Activated gamma-delta T cell (primary cell): Measurements from ENCODE around the gene SLC12A1.

Source experiments
- DNase-seq: peaks from one replicate; lab custom pipeline; 2025; lab: John Stamatoyannopoulos, UW

The SLC12A1 gene

DNA sequence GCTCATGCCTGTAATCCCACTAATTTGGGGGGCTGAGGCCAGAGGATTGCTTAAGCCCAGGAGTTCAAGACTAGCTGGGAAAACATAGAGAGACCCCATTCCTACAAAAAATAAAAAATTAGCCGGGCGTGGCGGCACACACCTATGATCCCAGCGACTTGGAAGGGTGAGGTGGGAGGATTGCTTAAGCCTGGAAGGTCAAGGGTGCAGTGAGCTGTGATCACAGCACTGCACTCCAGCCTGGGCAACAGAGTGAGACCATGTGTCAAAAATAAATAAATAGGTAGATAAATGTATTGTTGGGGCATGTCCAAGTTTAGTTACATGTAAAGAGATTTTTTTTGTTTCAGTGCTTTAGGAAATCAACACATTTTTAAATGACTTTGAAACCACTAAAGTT lies 36.4 kb downstream of the SLC12A1 start:
- no peak for DNase-seq

DNA sequence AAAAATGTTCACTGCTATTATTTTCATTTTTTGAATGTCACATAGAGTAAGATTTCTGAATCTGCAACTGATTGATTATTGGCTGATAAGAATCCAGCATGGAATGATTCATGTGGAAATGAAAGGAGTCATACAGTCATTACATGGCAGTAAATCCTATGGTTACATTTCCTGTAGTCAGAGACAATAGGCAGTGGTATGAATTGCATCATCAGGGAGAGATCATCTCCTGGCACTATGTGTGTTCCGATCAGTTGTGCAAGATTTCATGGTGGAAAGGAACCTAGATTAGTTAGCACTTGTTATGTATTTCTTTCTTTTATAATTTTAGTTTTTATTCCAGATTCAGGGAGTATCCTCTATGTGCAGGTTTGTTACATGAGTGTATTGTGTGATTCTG lies 38.8 kb downstream of the SLC12A1 start:
- no peak for DNase-seq

DNA sequence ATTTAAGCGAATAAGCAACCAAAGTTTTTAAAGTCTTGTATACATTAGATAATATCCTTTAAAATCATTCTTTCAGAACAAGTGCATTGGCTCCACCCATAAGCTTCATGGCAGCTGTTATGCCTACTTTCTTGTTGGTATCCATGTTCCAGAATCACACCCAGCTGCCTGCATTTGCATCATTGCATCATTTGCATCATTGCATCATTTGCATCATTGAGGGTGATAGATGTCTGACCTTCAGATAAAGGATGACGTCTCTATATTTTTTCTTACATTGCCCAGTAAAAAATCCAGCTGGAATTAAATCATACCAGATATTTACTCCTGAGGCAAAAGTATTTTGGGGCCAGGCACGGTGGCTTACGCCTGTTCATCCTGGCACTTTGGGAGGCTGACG lies 42.3 kb downstream of the SLC12A1 start:
- DNase-seq, result no peak

DNA sequence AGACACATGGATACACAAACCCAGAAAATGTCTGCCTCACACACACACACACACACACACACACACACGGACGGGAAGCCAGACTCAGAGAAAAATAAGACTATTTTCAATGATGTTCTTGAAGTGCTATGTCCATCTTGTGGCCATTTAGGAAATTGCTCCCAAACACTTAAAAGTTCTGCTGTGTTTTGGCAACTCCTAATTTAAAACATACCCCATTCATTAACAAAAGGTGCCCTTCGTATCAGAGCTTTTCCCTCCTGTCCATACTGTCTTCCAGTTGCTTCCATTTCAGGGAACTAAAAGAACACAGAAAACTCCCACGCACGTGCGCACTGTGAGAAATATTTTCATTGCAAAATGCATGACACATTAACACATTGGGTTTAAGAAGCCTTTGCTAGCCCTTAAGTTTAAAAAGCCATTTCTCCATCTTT lies 44.6 kb downstream of the SLC12A1 start:
- DNase-seq, result no peak

DNA sequence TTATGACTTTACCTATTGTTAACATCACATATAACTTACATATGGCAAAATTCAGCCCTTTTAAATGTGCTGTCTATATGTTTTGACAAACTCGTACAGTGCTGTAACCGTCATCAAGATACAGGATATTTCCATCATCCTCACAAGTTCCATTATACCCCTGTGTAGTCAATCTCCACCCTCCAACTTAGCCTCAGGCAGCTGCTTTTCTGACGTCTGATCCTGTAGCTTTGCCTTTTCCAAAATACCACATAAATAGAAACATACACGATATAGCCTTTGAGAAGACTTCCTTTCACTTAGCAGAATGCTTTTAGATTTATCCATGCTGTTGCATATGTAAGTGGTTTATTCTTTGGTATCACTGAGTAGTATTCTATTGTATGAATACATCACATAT lies 47.1 kb downstream of the SLC12A1 start:
- no peak for DNase-seq

DNA sequence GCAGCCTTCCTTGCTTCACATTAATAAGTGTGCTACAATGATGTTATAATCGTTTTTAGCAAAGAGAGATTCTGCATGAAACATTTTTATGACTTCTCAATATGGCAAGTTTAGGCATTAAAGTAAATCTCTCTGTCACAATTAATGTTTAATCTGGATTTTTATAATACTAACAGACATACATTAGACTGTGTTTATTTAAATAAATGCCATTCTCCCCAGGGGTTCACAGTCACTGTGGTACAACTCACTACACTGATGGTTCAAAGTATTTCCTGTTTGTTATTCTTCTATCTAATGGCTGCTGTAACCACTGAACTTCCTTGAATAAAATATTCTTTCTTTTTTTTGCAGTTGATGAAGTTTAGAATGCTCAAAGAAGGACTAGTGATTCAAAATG lies 59.0 kb downstream of the SLC12A1 start:
- DNase-seq, result no peak

DNA sequence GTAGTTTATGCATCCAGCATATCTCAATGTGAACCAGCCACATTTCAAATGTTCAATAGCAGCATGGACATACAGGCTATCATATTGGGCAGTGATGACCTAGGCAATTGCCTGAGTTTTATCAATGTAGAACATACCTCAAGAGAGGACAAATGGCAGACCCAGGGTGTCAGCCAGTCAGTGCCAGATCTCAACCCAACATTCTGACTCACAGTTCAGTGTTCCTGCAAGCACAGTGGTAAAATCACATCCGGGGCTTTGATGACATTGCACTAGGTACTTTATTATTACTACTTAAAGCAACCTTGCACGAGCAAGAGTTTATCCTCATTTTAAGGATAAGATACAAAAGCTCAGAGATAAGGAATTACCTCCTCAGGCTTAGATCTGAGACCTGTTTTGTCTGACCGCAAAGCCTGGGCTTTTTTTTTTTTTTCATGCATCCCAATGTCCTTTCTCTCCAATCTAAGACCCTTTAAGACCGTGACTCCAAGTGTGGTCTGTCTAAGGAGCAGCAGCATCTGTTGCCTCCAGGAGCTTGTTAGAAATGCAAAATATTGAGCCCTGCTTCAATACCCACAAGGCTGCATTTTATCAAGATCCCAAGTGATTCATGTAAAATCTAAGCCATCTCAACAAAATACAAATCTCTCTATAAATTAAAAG lies 60.1 kb downstream of the SLC12A1 start:
- no peak for DNase-seq

DNA sequence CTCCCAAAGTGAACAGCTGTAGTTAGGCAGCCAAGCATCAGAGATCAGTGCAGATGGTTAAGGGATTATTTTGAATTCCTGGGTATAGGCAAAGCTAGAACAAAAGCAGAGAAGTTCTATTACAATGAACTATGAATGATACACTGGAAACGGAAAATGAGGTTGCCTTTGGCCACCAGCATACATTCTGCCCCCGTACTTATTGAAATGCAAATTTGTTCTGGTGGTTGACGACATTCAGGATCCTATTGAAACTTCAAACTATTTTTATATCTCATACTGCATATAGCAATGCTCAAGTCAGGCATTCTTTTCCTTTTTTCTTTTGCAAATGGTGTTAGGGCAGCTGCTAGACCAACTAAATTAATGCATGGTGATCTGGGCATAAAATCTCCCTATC lies 61.7 kb downstream of the SLC12A1 start:
- DNase-seq, result no peak

DNA sequence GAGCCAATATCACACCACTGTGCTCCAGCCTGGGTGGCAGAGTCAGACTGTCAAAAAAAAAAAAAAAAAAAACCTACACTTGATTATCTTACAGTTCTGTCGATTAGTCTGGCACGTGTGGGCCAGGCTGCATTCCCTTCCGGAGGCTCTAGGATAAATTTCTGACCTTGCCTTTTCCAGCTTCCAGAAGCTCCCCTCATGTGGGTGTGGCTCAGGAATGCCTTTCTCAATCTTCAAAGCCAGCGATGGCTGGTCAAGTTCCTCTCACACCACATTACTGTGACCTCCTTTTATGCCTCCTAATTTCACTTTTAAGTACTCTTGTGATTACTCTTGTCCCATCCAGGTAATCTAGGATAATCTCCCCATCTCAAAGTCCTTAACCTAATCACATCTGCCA lies 66.9 kb downstream of the SLC12A1 start:
- no peak for DNase-seq

DNA sequence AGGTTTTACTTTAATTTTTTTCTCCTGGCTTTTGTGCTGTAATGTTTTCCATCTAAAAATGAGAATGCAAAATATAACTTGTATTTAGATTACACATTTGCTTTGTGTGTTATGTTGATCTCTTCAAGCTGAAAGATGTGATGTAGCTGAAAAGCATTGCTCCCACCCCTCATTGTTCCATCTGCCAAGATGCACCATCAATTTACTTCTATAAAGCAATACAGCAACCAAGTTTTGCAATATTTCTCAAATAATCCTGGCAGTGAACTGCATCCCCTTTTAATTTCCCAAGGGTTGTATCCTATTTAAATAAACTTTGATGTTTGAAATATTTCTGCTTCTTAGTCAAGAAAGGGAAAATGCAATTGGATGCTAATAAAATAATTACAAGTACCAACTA lies 72.6 kb downstream of the SLC12A1 start:
- DNase-seq, result no peak

DNA sequence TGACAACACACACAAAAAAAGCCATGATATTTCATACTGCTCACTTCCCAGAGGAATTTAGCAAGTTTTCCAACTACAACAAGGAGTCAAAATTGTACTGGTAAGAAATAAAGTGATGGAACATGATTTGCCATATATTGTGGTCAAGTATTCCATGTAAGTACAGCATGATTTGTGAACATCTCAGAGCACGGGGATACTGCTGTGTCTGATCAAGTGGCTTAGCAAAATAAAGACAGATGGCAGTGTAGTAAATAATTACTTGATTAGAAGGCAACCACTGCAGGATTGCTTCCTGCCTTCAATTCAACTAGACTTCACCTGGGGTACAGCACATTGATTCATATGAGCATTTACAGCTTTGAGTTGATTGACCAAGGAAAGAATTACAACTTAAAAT lies 73.5 kb downstream of the SLC12A1 start:
- no peak for DNase-seq

DNA sequence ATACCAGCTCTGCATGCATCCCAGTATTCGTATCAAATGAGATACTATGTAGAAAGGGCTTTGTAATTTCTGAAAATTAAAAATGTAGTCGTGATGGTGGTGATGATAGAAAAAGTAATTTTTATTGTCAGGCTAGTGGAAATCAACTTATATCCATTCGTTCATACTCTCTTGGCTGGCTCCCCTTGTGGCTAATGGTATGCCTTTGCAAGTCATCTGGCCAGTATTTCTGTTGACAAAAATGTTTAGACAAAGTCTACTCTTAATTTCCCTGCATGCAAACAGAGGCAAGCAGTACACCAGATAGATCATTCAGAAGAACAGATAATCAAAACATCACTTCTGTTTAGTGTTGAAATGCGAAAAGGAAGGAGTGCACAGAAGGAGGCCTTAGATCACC lies 75.6 kb downstream of the SLC12A1 start:
- DNase-seq, result no peak

DNA sequence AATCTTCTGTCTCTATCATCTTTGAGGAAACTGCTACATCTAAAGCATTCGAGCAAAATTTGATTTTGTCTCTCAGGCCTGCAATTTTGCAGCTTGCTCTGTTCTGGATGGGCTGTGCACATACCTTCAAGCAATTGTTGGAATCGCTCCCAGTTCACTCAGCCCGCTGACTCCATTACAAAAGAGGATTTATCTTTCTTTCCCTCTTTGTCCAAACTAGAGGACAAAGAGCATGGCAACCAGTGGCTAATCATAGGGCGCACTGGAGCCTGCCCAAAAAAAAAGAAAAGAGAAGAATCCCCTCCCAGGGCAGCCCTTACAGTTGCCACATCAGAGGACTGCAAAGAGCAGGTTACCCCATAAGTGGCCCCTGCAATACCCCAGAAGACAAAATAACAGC lies 76.1 kb downstream of the SLC12A1 start:
- no peak for DNase-seq

DNA sequence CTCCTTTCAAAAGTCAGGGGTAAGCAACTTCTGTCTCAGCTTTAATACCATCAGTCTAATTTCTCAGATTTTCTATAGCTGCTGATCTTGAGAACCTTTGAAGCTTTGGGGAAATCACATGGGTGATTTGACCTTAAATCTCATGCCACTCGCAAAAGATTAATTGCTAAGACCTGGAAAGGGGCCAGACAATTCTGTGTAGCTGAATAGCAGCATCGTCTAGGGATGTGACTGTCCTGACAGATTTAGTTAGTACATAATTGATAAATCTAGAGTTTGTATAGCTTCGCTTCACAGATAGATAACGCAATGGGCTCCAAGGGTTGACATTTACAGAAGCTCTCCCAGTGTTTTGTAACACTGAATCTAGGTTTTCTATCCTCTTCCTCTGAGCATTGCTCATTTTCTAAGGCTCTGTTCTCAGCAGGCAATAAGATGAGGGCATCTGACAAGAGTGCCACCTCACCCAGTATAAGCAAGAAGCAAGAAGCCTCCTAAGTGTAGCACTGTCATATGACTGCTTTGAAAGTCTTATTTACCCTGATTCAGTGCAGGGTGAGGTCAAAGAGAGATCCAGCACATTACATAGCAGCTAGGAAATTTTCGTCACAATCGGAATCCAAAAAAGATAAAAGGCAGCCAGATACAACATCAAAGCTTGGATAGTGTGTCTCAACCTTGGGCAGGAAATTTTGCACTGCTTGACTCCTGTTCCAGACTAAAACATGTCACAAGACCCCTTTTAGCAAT lies 77.5 kb downstream of the SLC12A1 start:
- no peak for DNase-seq

DNA sequence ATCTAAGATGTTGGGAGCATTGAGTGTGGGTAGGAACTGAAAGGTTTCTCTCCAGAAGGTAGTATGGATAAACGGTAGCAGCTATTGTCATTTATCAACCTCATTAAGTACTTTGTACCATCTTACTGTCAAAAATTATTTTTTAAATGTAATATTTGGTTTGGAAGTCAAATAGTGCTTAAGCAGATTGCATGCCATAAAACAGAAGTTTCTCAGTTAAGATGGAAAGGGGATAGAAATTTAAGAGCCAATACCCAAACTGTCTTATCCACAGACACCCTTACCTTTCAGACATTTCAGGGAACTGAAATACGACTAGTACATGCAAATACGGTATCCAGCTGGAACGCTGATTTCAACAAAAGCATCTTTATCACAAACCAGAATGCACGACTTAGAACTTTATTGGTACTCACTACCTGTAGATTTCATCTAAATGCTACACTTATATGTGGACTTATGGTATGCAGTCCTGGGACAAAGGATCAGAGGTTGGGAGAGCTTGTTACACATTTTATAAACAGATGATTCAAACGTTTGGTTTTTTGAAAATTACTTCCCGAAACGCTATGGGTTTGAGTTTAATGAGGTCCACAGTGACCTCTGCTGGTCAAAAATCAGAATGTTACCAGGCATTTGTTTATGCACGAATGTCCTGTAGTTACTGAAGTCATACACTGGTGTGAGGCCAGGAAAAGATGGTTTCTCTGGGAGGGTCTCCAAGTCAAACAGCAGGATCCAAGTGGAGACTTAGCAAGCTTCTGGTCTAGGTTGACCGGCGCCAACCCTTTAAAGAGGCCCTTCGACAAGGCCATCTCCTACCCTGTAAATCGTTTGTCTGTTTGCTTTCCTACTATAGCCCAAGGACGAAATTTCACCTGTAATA lies 79.5 kb downstream of the SLC12A1 start:
- no peak for DNase-seq

DNA sequence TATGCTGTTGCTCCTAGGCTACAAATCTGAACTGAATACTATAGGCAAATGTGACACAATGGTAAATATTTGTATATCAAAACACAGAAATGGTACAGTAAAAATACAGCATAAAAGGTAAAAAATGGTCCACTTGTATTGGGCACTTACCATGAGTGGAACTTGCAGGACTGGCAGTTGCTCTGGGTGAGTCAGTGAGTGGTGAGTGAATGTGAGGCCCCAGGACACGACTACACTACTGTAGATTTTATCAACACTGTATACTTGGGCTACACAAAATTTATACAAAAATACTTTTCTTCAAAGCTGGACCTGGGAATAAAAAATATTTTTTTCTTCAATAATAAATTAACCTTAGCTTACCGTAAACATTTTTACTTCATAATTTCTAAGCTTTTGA lies 83.5 kb downstream of the SLC12A1 start:
- DNase-seq, result no peak

DNA sequence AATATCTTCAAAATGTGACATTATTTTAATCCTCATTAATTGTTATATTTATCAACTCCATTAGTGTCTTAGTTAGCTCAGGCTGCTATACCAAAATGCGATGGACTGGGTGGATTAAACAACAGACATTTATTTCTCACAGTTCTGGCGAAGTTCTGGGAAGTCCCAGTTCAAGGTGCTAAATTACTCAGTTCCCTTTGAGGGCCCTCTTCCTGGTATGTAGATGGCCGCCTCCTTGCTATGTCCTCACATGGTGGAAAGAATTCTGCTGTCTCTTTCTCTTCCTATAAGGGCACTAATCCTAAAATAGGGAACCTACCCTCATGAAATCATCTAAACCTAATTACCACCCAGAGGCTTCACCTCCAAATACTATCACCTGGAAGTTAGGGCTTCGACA lies 86.4 kb downstream of the SLC12A1 start:
- no peak for DNase-seq

DNA sequence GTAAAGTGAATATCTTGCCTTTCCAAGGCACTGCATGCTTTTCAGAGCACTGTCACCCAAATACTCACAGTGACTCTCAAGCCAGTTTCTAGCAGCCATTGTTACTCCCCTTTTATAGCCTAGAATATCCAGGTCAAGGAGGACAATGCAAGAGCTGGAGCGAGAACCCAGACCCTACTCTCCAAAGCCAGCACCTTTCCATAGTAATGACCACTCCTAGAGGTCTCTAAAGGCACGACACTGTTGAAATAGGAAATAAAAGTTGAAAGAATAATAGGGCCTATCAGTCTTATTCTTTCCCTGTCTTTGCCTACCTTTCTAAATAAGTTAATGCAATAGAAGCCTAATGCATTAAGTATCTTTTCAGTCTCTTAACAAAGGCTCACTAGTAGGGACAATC lies 91.6 kb downstream of the SLC12A1 start:
- no peak for DNase-seq

DNA sequence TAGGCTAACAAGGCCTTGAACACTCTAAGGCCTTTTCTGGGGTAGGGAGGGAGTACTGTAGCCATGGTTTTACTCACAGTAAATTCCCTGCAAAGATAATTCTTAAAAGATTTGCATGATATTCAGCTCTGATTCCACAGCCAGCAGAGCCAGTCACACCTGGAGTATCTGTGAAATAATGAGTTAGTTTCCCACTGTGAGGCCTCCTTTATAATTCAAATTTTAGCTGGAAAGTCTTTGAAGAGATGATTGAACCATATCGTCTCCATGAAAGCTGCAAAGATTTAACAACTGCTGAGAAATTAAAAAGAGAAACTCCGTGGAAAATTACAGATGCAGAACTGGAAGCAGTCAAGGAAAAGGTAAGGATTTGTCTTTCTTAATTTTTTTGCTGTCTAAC lies 92.8 kb downstream of the SLC12A1 start:
- no peak for DNase-seq

DNA sequence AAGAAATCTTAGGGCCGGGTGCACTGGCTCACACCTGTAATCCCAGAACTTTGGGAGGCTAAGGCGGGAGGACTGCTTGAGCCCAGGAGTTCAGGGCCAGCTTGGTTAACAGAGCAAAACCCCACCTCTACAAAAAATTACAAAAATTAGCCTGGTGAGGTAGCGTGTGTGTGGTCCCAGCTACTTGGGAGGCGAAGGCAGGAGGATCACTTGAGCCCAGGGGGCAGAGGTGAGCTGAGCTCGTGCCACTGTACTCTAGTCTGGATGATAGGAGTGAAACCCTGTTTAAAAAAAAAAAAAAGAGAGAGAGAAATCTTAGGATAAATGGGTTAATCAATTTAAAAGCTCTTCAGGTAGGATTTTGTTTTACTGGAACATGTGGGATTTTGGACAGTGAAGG lies 93.9 kb downstream of the SLC12A1 start:
- DNase-seq, result no peak

DNA sequence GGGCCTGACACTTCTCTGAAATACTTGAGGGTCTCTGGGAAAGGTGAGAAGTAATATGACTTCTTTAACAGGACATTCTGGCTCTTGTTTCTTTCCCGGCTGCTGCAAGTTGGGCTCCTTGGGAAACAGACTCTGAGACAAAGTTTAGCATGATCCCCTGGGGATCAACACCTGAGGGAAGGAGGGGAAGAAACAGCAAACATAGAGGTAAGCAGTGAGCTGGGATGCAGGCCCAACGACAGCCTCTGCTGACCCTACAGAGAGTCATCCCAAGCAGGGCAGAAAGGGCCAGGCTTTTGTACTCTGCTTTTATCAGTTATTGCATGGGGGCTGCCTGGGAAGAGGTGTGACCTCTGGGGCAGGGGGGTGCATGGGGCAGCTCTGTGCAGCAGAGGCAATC lies 98.3 kb downstream of the SLC12A1 start:
- no peak for DNase-seq

DNA sequence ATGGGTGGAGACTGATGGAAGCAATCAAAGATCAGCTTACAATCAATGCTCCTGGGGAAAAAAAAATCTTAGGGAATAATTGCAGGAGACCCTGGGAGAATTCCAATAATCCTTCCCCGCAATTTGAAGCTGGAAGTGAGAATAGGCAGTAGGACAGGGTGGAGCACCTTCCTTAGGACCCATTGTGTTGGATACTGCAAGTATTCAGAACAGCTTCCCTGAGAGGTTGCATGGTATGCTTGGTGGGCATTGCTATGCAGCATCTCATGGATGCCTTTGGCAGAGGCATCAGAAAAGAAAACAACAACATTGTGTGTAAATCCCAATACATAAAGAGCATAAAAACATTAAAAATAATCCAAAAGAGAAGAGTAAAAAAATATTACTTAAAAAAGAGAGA lies 100.5 kb downstream of the SLC12A1 start:
- DNase-seq, result no peak

DNA sequence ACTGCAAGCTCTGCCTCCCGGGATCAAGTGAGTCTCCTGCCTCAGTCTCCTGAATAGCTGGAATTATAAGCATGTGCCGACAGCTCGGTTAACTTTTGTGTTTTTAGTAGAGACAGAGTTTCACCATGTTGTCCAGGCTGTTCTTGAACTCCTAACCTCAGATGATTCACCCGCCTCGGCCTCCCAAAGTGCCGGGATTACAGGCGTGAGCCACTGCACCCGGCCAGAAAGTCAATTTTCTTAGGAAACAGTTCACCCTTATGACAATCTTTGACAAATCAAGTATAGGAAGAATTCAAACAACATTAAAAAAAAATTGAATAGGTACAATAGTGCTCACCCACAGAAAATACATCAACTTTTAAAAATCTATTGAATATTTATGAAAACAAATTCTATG lies 101.5 kb downstream of the SLC12A1 start:
- DNase-seq, result no peak
